Measurements from ENCODE around the gene MAG.

The MAG gene

DNA sequence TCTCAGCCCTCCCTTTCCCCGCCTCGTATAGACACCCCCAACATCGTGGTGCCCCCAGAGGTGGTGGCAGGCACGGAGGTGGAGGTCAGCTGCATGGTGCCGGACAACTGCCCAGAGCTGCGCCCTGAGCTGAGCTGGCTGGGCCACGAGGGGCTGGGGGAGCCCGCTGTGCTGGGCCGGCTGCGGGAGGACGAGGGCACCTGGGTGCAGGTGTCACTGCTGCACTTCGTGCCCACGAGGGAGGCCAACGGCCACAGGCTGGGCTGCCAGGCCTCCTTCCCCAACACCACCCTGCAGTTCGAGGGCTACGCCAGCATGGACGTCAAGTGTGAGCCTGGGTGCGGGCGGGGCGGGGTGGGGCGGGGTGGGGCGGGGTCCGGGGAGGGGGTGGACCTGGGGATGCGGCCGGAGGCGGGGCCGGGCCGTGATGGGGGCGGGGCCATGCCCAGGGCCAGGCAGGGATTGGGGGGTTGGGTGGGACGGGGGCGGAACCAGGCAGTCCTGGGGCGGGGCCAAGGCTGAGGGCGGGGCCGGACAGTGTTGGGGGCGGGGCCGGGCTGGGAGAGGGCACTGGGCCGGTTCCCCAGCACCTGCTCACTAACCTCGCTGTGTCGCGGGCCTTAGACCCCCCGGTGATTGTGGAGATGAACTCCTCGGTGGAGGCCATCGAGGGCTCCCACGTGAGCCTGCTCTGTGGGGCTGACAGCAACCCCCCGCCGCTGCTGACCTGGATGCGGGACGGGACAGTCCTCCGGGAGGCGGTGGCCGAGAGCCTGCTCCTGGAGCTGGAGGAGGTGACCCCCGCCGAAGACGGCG lies 7.8 kb downstream of the MAG start:
- no peak for DNase-seq

GRCh38 chr19:35300339-35300649 lies 8.3 kb downstream of the MAG start:
- DNase-seq, result no peak

DNA sequence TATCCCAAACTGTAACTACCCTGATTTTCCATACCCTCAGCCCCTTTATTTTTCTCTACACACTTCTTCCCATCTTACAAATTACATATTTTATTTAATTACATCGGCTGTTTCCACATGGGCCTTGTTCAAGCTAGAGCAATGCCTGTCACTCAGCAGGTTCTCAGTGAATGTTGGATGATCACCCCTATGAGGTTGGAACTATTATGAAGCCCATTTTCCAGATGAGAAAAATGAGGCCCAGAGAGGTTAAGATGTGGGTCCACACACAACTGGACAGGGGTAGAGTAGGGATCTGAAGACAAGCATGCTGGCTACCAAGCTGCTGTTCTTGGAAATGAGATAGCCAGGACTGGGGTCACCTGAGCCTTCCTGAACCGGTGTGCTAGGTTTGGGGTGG lies 10.0 kb downstream of the MAG start:
- no peak for DNase-seq

DNA sequence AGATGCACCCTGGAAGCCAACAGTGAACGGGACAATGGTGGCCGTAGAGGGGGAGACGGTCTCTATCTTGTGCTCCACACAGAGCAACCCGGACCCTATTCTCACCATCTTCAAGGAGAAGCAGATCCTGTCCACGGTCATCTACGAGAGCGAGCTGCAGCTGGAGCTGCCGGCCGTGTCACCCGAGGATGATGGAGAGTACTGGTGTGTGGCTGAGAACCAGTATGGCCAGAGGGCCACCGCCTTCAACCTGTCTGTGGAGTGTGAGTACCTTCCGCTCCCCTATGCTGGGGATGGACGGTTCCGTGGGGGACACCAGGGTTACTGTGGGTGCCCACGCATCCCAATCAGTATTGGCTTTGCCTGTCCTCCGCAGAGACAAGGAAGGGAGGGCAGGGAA lies 10.5 kb downstream of the MAG start:
- DNase-seq, result no peak

- no peak for DNase-seq
Observed at GRCh38 chr19:35303357-35303915, 11.5 kb downstream of the MAG start.

DNA sequence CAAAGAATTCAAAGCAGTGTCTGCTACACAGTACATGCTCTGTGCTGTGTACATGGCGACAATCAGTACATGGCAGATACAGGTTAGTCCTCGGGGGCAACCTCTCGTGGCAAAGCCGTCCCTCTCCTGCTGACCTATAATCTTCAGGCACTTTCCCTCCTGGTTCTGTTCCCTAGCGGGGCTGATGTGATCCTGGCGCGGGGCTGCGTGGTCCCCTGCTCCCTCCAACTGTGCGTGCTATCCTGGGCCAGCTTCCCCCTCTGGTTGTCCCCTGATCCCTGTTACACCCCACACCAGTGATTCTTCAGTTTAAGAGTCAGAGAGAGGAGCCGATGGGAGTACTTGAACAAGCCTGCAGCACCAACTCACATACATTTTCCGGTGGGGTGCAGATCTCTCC lies 12.1 kb downstream of the MAG start:
- DNase-seq, result no peak

- DNase-seq, result no peak
Observed at GRCh38 chr19:35305181-35305580, 13.2 kb downstream of the MAG start.

GRCh38 chr19:35306473-35307246 lies 14.7 kb downstream of the MAG start:
- no peak for DNase-seq

- no peak for DNase-seq
Observed at GRCh38 chr19:35307931-35308330, 16.0 kb downstream of the MAG start.

GRCh38 chr19:35308910-35309309 lies 16.9 kb downstream of the MAG start:
- DNase-seq, result no peak

DNA sequence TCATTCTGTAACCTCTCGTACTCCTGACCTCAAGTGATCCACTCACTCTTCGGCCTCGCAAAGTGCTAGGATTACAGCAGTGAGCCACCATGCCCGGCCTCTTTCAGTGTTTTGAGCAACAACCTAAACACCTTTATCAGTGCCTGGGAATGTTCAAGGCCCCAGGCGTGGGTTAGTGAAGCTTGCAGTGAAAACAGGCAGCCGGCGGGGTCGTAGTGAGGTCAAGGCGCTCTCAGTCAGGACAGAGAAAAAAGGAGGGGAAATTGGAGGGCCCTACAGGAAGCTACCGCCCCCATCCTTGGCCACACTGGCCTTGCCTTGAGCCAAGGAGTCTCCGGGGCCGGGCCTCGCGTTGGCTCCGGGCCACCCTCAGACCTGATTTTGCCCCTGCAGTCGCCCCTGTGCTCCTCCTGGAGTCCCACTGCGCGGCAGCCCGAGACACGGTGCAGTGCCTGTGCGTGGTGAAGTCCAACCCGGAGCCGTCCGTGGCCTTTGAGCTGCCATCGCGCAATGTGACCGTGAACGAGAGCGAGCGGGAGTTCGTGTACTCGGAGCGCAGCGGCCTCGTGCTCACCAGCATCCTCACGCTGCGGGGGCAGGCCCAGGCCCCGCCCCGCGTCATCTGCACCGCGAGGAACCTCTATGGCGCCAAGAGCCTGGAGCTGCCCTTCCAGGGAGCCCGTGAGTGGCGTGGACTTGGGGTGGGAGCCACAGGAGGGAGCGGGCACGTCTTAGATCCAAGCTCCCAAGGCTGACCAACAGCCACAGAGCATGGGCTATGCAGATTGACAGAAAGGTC lies 17.7 kb downstream of the MAG start:
- no peak for DNase-seq

DNA sequence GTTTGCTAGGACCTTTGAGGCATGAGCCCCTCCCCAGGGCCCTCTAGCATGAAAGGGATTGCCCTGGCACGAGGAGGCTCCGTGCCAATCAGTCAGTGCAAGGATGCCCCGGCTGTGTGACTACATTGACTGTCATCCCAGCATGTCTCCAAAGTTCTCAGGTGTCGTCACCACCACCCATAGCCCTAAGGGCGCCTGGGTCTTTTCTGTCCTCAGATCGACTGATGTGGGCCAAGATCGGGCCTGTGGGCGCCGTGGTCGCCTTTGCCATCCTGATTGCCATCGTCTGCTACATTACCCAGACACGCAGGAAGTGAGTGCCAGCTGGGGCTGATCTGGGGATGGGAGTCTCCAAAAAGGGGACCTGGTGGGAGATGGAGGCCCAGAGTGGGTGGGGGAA lies 18.4 kb downstream of the MAG start:
- DNase-seq, result no peak

GRCh38 chr19:35310811-35311465 lies 19.0 kb downstream of the MAG start:
- DNase-seq, result no peak

- no peak for DNase-seq
Observed at GRCh38 chr19:35311901-35312665, 20.1 kb downstream of the MAG start.

DNA sequence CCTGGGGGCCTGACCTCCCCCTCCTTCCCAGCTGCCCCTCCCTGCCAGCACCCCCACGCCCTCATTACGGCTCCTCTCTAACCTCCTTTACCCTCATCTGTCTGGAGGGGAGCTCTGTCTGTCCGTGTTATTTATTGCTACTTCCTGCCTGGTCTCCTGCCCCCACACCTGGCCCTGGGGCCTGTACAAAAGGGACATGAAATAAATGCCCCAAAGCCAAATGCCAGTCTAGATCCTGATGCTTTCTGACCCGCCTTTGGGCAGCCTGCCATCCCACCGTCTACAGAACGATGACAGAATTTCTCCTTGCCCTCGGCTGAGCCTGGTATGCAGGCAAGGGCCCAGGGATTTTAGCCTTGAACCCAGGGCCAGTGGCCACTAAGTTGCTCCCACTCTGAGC lies 21.6 kb downstream of the MAG start:
- DNase-seq, result no peak

DNA sequence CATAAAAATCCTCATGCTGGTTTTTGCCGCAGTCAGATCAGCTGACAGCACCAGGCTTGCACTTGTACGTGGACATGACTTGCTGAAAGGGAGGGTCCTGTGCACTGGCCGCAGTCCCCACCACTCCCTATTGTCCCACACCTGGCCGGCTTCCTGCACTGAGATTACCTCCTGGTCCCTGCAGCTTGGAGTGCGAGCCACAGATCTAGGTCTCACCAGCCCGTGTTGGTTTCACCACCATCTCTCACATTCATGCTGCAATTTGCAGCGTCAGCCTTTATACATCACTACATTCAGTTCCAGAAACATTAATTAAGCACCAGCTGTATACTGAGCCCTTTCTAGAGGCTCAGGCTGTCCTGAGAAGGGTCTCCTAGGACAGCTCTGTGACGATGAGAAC lies 22.1 kb downstream of the MAG start:
- no peak for DNase-seq

- no peak for DNase-seq
Observed at GRCh38 chr19:35314858-35315470, 23.0 kb downstream of the MAG start.

DNA sequence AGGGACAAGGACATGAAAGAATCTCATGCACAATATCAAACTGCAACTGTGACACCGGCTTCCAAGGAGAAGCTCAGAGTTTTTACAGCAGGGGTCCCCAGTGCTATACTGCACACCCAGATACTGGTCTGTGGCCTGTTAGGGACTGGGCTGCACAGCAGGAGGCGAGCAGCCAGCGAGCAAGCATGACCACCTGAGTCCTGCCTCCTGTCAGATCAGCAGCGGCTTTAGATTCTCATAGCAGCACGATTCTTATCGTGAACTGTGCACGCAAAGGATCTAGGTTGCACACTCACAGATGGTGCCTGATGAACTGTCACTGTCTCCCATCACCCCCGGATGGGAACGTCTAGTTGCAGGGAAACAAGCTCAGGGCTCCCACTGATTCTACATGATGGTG lies 23.9 kb downstream of the MAG start:
- DNase-seq, result no peak

DNA sequence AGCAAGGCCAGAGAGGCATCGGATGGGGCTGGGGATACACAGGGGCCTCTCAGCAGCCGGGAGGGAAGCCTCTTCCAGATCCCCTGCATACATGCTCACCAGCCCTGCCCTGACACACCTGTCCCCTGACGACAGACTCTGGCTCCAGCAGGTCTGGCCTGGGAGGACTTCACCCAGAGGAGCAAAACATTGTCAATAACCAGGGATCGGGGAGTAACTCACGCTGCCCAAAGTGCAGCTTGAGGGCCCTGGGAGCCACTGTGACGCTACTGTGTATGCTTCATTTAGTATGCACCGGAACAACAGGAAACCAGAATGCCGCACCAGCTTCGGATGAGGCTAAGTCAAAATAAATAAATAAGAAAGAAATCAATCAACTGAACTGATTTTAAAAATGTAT lies 24.6 kb downstream of the MAG start:
- no peak for DNase-seq

DNA sequence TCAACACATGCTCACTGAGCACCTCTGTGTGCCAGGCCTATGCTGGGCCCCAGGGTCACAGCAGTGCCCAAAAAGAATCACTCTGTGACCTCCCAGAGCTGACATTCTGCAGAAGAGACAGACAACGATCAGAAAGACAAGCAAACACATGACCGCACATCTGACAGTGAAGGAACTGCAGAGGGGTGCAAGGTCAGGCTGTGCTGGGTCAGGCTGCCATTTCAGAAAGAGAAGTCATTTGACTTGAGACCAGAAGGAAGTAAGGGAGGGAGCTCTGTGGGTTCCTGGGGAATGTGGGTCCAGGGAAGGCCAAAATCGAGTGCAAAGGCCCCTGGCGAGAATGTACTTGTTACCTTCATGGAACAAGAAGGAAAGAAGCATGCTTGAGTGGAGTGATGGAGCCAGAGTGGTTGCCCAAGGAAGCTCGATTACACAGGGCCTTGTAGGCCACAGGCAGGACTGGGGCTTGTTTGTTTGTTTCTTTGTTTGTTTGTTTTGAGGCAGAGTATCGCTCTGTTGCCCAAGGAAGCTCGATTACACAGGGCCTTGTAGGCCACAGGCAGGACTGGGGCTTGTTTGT lies 25.6 kb downstream of the MAG start:
- DNase-seq, result no peak
